Renal cortical epithelial cell (primary cell): Measurements from ENCODE around the gene IGSF9. TPM values are rescaled to one million over a fixed set of nuclear protein-coding genes. Genes with fewer than 3 reads are reported as not detected.

Experiments used
- DNase-seq: peaks from one replicate; pipeline ENCODE4 v3.0.0-alpha.2; 2011; ENCODE audit warnings: low read depth
- total RNA-seq: library from RNA; depleted of rRNA; stranded (reverse); fragments of >200 nt; gene quantifications from 2 replicates; pipeline ENCODE4 v1.2.3, GENCODE V29; 2014

Gene IGSF9
- total RNA-seq, 1 donor from 2014 or later = not detected

DNA sequence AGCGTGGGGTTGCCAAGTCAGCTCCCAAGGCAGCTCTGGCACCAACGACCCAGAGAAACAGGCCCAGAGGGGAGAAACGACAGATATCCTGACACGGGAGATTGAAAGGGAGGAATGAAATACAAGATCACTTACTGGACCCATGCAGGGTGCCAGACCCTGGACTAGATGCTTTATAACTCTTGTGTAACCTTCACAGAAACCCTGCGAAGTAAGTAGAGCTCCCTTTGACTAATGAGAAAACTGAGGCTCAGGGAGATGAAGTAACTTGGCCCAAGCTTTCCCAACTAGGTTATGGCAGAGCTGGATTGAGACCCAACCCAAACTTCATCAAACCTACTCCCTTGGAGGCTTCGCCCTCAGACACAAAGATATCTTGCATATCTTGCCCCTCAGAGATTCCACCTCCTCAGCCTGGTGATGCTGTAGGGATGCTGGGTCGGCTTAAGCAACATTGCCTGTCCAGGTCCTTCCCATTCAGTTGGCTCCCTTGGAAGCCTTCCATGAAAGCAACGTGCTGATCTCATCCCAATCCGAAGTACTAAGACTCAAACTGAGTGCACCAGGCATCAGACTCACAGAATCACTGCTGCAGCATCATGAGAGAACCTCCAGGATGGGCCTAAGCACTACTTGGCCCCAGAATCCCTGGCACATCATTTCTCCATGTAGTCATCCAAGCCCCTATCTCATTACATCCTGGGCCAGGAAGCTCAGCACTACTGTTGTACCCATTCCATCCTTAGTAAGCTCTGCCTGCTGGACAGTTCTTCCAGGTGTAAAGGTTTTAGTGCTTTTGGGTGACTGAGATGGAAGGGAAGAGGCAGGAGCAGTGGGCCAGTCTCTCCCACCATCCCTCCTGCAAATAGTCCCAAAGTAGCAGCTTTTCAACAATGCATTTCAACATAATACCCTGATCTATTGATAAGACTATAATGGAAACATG, 1.1 kb upstream of the IGSF9 start:
- DNase-seq = no peak

GRCh38 chr1:159944623-159945455, 574 bp downstream of the IGSF9 start:
- no peak for DNase-seq

DNA sequence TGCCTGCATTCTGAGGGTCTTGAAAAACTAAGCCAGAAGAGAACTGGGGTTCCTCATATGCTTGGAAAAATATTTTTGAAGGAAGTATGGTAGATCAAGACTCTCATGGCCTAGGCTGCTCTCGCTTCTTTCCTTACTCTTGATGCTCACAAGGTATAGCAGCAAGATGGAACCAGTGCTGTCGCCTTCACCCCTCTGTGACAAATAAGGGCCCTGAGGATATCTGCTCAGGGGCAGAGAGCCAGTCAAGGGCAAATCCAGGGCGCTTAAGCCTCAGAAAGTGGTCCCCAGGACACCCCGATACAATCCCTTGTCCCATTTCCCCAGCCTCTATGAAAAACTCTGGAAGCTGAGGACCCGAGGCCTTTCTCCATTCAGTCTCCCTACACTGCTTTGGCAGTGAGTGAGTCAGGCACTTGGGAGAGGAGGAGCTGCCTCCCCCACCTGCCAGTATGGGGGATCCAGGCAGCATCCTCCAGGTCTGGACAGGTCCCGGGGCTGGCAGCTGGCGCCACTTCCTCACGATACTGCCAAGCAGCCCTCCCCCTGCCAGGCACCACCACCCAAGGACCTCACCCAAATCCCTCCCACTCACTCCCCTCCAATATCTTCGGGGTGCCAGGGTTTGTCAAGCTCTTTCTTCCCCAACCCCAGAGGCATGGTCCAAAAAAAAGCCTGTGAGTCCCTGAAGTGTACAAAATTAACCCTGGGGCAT, 1.3 kb downstream of the IGSF9 start:
- DNase-seq = no peak

- DNase-seq = no peak
Measured at GRCh38 chr1:159943278-159943640, 2.2 kb downstream of the IGSF9 start.

DNA sequence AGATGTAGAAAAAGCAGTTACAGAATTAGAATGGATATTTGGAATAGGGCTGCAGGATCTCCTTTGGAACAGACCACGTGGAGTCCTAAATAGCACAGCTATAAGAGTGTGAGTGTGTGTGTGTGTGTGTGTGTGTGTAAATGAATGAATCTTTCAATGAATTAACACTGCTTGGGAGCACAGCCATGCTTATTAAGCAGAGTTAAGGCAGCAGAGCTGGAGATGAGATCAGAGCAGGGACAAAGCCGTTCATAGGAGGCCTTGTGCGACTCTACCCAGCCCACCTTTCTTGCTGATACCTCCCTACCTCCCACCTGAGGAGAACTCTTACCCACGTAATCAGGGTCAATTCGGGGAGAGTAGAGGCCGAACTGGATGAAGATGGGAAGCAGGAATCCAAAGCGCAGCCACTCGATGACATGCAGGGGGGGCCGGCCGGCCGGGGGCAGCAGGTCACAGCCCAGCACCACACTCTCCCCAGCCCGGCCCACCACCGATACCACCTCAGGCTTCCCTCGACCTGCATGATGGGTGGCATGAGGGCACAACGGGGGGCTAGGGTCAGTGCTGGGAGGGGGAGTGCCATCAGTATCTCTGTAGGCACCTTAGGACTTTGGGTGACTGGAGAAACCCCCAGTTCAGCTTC, 2.7 kb downstream of the IGSF9 start:
- no peak for DNase-seq

GRCh38 chr1:159941591-159942560, 3.5 kb downstream of the IGSF9 start:
- DNase-seq = no peak

- no peak for DNase-seq
Measured at GRCh38 chr1:159941141-159941540, 4.3 kb downstream of the IGSF9 start.

DNA sequence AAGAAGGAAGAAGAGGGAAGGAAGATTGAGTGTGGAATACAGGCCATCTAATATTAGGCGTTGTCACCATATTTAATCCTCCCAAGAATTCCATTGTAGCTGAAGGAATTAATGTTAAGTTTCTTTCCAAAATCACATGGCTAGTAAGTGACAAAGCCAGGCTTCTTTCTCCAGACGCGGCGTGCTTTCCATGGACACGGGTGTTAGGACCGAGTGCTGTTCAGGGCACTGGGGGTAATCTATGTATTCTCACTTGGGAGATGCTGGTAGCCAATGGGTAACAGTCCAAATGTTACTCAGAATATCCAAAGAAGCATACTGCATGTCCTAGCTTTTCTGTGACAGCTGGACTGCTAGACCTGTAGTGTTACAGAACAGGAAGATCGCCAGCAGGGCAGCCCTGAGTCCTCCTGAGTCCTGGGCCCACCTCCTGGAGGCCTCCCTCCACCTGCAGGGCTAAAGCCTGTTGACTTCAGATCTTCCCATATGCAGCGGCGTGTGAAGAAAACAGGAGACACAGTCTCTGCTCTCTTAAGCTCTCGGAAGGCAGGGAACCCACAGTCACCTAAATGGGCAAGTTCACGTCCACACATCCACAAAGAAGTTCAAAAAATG, 5.3 kb downstream of the IGSF9 start:
- DNase-seq = no peak

- DNase-seq = no peak
Measured at GRCh38 chr1:159939678-159940002, 5.8 kb downstream of the IGSF9 start.

- DNase-seq = no peak
Measured at GRCh38 chr1:159938905-159939677, 6.3 kb downstream of the IGSF9 start.

DNA sequence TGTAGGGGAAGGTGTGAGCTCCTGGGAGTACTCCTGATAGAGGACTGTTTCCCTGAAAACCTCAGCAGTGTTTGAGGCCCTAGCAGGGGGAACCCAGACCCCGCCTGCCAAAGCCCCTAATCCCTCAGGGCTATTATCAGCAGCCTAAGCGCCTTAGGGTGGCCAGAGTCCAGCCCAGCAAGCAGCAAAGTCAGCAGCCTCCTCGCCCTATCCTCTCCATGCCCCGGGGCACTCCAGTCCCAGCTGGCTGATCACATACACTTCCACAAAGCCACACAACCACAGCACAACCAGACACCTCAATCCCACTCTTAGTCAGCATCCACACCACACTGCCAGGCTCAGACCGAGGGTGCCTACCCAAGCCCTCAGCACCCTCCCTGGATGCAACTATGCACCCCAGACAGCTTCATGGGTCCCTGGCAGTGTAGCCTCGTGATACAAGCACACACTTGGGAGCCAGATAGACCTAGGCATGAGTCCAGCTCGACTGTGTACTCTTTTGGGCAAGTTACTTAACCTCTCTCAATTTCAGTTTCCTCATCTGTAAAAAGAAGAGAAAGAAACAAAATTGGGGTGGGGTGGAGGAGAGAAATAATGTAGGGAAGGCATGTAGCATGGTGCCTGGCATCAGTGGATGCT, 7.1 kb downstream of the IGSF9 start:
- DNase-seq = no peak

DNA sequence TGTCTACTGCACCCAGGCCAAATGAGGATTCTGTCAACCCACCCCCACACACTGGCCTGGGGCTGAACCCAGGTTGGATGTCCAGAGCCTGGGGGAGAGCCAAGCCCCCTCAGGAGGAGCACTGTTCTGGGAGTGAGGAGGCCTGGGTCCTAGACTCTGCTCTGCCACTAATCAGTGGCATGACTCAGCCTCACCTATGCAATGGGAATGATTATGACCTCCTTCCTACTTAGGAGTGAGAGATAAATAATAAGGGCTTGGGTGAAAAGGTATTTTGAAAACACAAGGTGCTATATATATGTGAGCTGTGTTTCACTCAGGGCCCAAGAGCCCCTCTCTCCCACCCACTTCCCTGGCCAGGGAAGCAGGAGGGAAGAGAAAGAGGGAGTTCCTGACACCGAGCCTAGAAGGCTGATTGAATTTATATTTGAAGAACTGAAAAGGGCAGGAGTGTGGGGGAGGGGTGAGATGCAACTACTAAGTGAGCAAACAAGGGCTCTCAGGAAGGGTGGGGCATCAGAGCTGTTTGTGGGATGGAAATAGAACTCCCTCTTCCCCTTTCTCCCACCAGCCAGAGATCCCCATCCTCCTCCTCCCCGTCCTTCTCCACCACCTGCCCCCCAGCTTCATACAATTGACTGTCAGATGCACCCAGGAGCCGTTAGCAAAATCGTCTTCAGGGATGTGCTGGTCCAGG, 8.2 kb downstream of the IGSF9 start:
- no peak for DNase-seq

GRCh38 chr1:159936273-159936904, 9.0 kb downstream of the IGSF9 start:
- no peak for DNase-seq

DNA sequence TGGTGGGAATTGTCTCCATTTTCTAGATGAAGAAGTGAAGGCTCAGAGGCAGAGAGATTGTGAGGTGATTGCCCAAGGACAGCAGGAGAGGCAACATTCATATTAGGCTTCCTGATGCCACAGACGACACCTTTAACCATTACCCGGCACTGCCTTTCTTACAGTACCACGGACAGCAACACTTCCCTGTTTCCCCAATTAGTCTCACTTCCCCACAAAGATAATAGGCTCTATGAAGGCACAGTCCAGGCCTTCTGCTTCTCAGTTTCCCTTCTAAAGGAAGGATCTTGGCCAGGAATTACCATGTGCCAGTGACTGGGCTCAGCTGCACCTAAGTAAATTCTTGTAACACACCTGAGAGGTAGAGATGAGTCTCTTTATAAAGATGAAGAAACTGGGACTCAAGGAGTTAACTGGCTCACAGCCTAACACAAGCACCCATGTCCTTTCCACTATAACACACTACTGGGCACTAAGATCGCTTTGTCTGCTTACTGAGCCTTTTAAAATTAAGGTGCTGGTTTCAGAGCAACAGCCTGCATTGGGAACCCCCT, 9.6 kb downstream of the IGSF9 start:
- DNase-seq = no peak

DNA sequence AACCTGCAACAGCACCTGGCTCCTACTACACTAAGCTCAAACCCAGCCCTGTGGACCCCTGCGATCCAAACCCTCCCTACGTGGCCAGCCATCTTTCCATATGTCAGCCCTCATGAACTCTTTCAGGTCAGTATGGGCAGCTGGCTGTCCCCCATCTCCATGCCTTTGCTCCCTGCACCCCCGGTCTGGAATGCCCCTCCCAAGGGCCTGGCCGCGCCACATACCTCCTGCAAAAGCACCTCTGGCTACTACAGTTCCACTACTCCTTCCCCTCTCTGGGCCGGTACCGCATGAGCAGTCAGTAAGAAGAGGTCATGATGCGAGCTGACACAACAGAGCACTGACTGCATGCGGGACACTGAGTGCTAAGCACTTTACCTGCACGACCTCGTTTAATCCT, 10.1 kb downstream of the IGSF9 start:
- DNase-seq = no peak

DNA sequence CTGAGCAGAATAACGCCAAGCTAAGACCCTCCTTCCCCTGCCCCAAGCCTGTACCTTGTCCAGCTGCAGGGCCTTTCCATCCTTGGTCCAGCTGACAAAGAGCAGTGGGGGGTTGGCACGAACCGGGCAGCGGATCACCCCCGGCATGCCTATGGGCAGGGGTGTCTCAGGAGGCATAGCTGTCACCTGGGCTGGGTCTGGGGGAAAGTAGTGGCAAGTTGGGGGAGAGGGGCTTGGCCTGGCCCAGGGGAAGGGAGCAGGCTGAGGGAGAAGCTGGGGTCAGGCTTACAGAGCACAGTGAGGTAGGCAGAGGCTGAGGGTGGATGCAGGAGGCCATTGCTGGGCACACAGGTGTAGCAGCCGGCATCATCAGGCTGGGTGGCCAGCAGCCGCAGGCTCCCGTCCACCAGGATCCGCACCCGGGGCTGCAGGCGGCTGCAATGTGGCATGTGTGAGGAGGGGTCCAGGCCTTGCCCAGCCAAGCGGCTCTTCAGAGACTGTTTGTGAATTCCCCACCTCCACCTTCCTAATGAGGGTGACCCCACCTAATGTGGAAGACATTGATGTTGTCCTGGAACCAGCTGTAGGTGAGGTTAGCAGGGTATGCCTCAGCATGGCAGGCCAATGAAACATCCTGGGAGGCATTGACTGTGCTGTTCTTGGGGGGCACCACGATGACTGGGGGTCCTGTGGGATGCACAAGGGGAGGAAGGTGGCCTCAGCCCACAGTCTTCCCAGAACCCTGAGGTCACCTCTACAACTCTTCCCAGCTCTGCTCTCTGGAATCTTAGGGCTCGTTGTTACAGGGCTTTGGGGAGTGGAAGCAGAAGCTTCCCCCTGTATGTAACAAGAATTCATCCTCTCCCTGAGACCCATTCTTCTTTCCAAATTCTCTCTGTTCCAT, 11.0 kb downstream of the IGSF9 start:
- DNase-seq = no peak
